Sigmoid colon (tissue), 4 donors: ENCODE data around the gene OR2A12.

Experiments
- CTCF ChIP-seq, 4 experiments: fragments of 450-650 bp in 3 of 4; fragments of 200-600 bp in 1 of 4; IDR thresholded peaks; one replicate each; pipeline ENCODE4 v1.5.1; 2016 to 2019; ENCODE audit warnings: antibody characterized with exemption in 4 of 4, mild to moderate bottlenecking in 3 of 4, moderate library complexity in 2 of 4
- EP300 ChIP-seq, 4 donors: sonication (generic); formaldehyde crosslinking; IDR thresholded peaks; one replicate each; pipeline ENCODE4 v1.6.1; 2017; ENCODE audit warnings: antibody characterized with exemption in 4 of 4
- POLR2A ChIP-seq, 2 donors: fragments of 450-650 bp; IDR thresholded peaks; one replicate each; pipeline ENCODE4 v1.6.1; 2016; ENCODE audit warnings: antibody characterized with exemption in 2 of 2, mild to moderate bottlenecking in 2 of 2, moderate library complexity in 2 of 2
- POLR2AphosphoS5 ChIP-seq, 4 donors: sonication (generic); formaldehyde crosslinking; IDR thresholded peaks; one replicate each; pipeline ENCODE4 v1.6.1; 2017; ENCODE audit warnings: antibody characterized with exemption in 4 of 4

- no peak for TF ChIP-seq CTCF (IDR thresholded peaks at IDR 0.05)
- TF ChIP-seq EP300 (IDR thresholded peaks at IDR 0.05): no peak
- TF ChIP-seq POLR2A (IDR thresholded peaks at IDR 0.05): no peak
- no peak for TF ChIP-seq POLR2AphosphoS5 (IDR thresholded peaks at IDR 0.05)
These were observed 36.6 kb upstream of the OR2A12 start for GRCh38 chr7:144049491-144049890.
